C4-2B (cell line): Measurements from ENCODE around the gene EIF5A2.
"Not testable (repeated sequence)": the region's sequence is repeated elsewhere in the genome, so short reads cannot be mapped to it uniquely, and the experiment has no call there.

Experiments used
- H3K27ac ChIP-seq: fragments of 450-650 bp; 2 replicates; pipeline ENCODE4 v1.5.1; 2017
- ZFX ChIP-seq: fragments of 450-650 bp; IDR thresholded peaks from 2 replicates; pipeline ENCODE4 v1.6.1; 2017
- TF ChIP-seq, protein P1 (sequence below): fragments of 450-650 bp; conservative IDR thresholded peaks from 2 replicates; pipeline ENCODE4 v1.5.1; 2017; ENCODE audit warnings: mild to moderate bottlenecking

The EIF5A2 gene

DNA sequence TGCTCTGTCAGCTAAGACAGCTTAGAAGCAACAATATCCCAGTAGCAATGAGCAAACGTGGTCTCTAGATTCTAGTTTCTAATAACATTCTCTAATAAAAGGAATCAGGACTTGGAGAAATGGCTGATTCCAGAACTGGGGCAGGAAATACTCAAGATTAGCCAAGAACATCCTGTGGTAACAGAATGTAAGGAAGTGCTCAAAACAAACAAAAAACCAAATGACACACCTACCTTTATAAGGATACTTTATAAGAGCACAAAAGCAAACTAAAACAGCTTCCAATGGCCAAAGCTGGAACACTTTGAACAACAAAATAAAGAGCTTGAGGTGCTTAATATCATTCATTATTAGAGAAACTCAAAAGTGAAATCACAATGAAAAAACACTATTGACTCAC lies 33.1 kb upstream of the EIF5A2 start:
- no peak overlapping the region for H3K27ac ChIP-seq
- TF ChIP-seq, protein P1, sequence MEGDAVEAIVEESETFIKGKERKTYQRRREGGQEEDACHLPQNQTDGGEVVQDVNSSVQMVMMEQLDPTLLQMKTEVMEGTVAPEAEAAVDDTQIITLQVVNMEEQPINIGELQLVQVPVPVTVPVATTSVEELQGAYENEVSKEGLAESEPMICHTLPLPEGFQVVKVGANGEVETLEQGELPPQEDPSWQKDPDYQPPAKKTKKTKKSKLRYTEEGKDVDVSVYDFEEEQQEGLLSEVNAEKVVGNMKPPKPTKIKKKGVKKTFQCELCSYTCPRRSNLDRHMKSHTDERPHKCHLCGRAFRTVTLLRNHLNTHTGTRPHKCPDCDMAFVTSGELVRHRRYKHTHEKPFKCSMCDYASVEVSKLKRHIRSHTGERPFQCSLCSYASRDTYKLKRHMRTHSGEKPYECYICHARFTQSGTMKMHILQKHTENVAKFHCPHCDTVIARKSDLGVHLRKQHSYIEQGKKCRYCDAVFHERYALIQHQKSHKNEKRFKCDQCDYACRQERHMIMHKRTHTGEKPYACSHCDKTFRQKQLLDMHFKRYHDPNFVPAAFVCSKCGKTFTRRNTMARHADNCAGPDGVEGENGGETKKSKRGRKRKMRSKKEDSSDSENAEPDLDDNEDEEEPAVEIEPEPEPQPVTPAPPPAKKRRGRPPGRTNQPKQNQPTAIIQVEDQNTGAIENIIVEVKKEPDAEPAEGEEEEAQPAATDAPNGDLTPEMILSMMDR, result no peak
- no peak for TF ChIP-seq ZFX

DNA sequence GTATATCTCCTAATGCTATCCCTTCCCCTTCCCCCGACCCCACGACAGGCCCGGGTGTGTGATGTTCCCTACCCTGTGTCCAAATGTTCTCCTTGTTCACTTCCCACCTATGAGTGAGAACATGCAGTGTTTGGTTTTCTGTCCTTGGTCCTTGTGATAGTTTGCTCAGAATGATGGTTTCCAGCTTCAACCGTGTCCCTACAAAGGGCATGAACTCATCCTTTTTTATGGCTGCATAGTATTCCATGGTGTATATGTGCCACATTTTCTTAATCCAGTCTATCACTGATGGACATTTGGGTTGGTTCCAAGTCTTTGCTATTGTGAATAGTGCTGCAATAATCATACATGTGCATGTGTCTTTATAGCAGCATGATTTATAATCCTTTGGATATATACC lies 24.6 kb upstream of the EIF5A2 start:
- not testable (repeated sequence) for H3K27ac ChIP-seq

DNA sequence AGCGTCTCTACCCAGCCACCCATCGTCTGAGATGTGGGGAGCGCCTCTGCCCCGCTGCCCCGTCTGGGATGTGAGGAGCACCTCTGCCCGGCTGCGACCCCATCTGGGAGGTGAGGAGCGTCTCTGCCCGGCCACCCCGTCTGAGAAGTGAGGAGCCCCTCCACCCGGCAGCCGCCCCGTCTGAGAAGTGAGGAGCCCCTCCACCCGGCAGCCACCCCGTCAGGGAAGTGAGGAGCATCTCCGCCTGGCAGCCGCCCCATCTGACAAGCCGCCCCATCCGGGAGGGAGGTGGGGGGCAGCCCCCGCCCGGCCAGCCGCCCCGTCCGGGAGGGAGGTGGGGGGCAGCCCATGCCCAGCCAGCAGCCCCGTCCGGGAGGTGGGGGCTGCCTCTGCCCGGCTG lies 15.1 kb upstream of the EIF5A2 start:
- not testable (repeated sequence) for H3K27ac ChIP-seq

DNA sequence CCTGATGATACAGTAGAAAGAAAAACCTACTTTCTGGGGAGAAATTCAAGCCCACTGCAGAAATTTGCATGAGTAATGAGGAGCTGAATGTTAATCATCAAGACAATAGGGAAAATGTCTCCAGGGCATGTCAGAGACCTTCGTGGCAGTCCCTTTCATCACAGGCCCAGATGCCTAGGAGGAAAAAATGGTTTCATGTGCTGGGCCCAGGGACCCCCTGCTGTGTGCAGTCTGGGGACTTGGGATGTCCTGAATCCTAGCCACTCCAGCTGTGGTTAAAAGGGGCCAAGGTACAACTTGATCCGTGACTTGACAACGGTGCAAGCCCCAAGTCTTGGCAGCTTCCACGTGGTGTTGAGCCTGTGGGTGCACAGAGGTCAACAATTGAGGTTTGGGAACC lies 10.3 kb upstream of the EIF5A2 start:
- TF ChIP-seq ZFX, result no peak
- no peak overlapping the region for H3K27ac ChIP-seq

DNA sequence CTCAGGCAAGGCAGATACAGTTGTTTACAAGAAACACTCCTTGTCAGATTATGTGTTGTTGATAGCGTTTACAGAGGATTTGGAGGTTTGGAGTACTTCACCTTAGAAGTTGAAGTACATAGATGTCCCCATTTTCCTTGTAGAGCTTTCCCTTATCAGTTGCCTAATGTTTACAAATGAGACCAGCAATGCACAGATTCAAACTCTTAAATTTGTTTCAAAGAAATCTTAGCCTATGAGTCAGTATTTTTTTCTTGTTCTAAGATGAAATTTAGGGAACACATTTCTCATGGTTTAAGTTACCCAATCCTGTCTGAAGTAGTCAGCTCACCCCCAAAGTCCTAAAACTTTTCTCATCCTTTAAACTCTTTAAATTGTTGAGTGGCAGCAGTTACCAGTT lies 6.3 kb upstream of the EIF5A2 start:
- TF ChIP-seq, protein P1, result no peak
- TF ChIP-seq ZFX, result no peak
- no peak overlapping the region for H3K27ac ChIP-seq

DNA sequence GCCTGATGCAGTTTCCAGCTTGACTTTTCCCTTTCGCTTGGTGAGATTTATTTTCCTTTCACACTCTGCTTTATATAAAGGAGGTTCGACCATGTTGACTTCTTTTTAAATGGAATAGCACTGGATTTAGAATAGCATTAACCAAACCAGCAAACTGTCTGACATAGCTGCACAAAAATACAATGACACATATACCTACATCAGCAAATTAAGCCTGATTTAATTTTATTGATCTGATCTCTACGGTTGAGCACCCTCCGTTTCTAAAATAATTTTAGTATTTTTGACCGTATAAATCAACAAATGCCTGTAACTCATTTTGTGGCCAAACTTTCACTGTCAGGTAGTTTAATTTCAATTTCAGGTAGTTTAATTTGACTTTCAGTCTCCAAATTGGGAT lies 5.8 kb upstream of the EIF5A2 start:
- H3K27ac ChIP-seq, result no peak overlapping the region
- TF ChIP-seq ZFX, result no peak
- TF ChIP-seq, protein P1, result no peak

DNA sequence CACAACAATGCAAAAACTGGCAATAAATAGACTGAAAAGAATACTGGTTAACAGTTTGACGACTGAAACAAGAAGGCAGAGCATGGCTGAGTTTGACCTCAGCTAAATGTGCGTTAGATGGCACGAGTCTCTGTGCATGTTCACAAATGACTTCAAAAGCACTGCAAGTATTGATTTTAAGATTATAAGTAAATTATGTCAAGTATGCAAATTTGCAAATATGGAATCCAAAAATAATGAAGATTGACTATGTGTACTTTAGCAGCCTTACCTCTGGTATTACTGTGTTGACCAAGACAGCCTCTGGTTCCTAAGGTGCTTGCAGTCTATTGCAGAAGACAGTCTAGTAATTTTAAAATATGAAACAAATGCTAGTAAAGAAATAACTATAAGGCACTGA lies 2.6 kb upstream of the EIF5A2 start:
- H3K27ac ChIP-seq, result no peak overlapping the region
- TF ChIP-seq, protein P1, result no peak
- no peak for TF ChIP-seq ZFX

DNA sequence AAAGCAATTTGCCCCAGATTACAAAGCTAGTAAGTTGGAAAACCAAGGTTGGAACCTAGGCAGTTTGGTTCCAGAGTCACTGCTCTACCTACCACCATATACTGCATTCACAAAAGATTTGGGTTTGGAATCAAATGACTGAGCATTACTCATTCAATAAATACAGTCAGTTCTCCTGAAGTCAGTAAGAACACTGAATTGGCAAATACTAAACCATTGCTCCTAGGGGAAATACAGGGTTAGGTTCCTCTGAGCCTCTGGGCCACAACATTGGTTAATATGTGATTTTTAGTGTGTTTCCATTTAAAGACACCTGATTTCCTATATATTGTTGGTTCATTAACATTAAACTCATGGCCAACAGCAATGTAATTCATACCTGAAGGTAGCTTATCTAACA lies 2.1 kb upstream of the EIF5A2 start:
- no peak for TF ChIP-seq ZFX
- TF ChIP-seq, protein P1, result no peak
- no peak overlapping the region for H3K27ac ChIP-seq

DNA sequence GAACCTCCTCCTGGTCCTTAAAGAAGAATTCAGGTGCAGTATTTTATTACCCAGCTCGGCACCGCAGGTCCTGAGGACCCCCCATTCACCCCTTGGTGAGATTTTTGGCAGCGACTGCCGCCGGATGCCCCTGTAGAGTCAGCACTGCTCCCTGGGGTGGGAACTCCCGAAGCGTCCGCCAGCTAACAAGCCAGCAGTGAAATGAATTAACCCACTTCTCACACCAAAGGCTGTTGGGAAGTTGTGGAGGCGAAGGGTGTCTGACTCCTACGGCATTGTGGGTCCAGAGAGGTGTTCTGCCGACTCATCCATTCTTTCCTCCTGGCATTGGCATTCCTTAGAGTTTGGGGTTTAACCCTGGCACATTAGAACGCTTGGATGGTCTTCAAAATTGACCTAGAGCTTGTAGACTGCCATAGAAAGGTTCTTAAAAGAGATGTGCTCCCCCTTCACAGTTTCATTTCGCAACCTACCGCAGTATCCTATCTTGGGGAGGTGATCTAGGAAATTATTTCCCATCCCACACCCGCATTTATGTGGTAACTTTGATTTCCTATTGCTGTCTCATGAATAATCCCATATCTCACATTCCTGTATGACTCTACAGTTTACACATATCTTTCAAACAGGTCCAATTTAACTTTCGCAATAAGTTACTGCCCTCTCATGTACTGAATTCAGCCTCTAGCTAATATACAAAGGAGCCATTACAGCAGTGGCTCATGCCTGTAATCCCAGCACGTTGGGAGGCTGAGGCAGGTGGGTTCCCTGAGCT lies 879 bp upstream of the EIF5A2 start:
- TF ChIP-seq, protein P1, result no peak
- no peak for TF ChIP-seq ZFX
- peak overlapping the region; percentile 43 for H3K27ac ChIP-seq
